GM21528 (cell line): ENCODE measurements around the gene COTL1.

Experiments used
- ATAC-seq: cut with Tn5 transposase; IDR thresholded peaks from one replicate; pipeline ENCODE4 v1.9.1; 2021; ENCODE audit warnings: mild to moderate bottlenecking, moderate library complexity; ENCODE audit not compliant: unreplicated experiment, low FRiP score

The COTL1 gene

GRCh38 chr16:84617791-84618580 lies at the start of gene COTL1:
Gene COTL1 (minus strand): TSS chr16:84618078. CDS start chr16:84617914, 164 bp downstream.
- peak; percentile 73 for ATAC-seq

DNA sequence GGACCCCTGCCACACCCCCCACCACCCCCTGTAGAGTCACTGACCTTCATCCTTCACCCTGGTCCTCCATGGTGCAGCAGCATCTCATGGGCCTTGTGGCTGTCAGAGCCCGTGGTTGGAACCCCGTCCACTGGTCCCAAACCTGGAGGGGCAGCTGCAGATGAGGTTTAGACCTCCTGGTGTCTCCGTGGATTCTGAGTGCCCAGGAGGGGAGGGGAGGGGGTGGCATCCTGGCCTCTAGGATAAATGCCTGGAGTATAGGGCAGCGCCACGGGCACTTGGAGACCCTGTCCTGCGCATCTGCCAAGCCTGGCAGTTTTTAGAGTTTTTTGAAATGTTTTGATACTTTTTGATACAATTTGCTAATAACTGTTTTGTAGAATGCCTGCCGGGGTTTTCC lies 48.0 kb upstream of the COTL1 start:
- no peak for ATAC-seq

GRCh38 chr16:84665359-84665758 lies 47.5 kb upstream of the COTL1 start:
- ATAC-seq = no peak

- peak; percentile 81 for ATAC-seq
These were observed 45.7 kb upstream of the COTL1 start for GRCh38 chr16:84663433-84664101.

DNA sequence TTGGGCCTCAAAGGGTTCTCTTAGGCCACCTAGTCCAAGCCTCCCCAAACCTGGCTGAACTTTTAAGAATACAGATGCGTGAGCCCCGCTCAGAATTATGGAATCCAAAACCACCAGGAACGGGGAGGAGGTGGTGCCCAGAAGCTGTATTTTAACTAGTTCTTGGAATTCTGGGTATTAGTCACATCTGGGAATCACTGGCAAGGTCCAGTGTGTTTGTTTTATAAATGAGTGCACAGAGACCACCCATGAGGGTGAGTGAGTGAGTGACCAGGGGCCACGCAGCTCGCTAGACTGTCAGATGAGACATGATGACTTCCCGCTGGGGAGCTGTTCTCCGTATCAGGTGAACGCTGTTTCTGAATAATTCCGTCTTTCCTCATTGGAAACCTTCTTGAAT lies 44.6 kb upstream of the COTL1 start:
- no peak for ATAC-seq

DNA sequence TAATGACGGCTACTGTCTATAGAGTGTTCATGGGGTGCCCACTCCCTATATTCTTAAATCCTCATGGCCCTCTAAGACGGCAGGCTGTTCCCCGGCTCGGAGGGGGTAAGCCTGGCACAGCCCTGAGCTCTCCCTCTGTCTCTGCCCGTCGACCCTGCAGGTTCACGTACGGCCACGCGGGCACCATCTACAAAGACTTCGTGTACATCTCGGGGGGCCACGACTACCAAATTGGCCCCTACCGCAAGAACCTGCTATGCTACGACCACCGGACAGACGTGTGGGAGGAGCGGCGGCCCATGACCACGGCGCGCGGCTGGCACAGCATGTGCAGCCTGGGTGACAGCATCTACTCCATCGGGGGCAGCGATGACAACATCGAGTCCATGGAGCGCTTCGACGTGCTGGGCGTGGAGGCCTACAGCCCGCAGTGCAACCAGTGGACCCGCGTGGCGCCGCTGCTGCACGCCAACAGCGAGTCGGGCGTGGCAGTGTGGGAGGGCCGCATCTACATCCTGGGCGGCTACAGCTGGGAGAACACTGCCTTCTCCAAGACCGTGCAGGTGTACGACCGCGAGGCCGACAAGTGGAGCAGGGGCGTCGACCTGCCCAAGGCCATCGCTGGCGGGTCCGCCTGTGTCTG lies 43.7 kb upstream of the COTL1 start:
- no peak for ATAC-seq

- ATAC-seq = no peak
These were observed 43.1 kb upstream of the COTL1 start for GRCh38 chr16:84660973-84661372.

- no peak for ATAC-seq
These were observed 41.9 kb upstream of the COTL1 start for GRCh38 chr16:84659656-84660300.

GRCh38 chr16:84658690-84659089 lies 40.8 kb upstream of the COTL1 start:
- no peak for ATAC-seq

DNA sequence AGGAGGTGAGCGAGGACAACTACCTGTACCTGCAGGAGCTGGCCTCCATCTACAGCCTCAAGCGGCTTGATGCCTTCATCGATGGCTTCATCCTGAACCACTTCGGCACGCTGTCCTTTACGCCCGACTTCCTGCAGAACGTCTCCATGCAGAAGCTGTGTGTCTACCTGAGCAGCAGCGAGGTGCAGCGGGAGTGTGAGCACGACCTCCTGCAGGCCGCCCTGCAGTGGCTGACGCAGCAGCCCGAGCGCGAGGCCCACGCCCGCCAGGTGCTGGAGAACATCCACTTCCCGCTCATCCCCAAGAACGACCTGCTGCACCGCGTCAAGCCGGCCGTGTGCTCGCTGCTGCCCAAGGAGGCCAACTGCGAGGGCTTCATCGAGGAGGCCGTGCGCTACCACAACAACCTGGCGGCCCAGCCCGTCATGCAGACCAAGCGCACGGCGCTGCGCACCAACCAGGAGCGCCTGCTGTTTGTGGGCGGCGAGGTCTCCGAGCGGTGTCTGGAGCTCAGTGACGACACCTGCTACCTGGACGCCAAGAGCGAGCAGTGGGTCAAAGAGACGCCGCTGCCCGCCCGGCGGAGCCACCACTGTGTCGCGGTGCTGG lies 39.5 kb upstream of the COTL1 start:
- no peak for ATAC-seq

- ATAC-seq = no peak
These were observed 38.8 kb upstream of the COTL1 start for GRCh38 chr16:84656649-84657048.

DNA sequence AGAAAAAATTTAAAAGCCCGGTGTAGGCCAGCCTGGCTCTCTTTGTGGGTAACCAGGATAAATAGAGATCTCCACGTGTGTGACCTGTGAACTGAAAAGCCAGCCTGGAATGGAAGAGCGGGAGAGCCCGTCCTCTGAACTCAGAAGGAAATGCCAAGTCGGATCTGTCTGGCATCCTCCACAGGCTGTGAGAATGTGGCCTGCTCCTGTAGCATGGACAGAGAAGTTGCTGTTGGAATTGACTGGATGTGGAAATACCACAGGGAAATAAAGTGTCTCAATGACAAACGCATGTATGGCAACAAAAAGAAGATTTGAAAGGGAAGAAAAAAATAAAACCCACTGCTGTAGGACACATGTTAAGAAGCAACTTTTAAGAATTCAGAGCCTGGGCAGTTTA lies 37.1 kb upstream of the COTL1 start:
- ATAC-seq = no peak

GRCh38 chr16:84654238-84654637 lies 36.4 kb upstream of the COTL1 start:
- no peak for ATAC-seq

GRCh38 chr16:84652566-84652965 lies 34.7 kb upstream of the COTL1 start:
- no peak for ATAC-seq

DNA sequence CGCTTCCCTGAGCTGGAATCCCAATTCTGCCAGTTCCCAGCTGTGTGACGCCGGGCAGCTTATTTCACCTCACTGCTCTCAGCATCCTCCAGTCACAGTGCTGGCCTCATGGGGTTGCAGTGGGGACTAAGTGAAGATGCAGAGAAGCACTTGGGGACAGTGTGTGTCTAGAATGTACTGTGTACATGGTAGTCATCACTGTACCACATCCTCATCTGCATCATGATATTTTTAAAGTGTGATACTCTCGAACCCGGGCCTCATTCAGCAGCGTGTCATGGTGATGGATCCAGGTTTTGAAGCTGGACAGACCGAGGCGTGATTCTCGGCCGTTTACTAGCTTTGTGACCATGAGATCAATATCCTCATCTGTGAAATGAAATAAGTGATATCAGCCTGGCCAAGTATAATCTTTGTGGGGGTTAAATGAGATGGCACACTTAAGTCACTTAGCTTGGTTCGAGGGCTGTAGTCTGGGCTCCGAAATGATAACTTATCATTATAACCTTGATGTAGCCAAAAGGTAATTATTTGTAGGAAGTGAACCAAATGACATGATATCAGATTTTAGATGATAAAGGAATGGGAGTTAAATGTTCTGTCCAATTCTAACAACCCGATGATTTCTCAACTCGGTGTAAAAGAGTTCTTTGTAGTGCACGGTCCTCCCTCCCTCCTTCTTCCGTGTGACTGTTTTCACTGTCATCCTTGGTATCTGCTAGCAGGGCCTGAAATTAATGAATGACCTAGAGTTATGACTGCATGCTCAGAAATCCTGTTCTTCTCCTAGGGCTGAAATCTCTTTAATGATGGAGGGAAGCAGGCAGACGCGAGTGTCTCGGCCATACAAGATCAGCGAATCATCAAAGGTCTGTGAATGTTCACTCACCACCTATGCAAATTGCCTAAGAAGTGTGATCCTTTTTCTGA lies 32.4 kb upstream of the COTL1 start:
- no peak for ATAC-seq

DNA sequence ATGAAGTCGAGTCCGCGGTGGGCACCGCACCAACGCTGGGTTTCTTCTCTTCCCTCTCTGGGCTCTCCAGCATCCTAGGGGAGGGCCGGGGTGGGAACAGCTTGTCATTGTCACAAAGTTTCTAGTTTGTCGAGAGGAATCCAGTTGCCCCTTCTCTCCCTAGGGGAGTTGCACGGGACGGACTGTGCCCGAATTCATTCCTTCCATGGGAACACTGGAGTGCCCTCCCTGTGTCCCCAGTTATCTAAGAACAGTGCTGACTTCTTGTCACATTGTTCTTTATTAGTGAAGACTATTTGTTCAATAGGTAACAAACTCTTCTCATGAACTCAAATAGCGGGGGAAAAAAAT lies 31.6 kb upstream of the COTL1 start:
- no peak for ATAC-seq

- ATAC-seq = peak; percentile 70
These were observed 31.0 kb upstream of the COTL1 start for GRCh38 chr16:84648595-84649510.

DNA sequence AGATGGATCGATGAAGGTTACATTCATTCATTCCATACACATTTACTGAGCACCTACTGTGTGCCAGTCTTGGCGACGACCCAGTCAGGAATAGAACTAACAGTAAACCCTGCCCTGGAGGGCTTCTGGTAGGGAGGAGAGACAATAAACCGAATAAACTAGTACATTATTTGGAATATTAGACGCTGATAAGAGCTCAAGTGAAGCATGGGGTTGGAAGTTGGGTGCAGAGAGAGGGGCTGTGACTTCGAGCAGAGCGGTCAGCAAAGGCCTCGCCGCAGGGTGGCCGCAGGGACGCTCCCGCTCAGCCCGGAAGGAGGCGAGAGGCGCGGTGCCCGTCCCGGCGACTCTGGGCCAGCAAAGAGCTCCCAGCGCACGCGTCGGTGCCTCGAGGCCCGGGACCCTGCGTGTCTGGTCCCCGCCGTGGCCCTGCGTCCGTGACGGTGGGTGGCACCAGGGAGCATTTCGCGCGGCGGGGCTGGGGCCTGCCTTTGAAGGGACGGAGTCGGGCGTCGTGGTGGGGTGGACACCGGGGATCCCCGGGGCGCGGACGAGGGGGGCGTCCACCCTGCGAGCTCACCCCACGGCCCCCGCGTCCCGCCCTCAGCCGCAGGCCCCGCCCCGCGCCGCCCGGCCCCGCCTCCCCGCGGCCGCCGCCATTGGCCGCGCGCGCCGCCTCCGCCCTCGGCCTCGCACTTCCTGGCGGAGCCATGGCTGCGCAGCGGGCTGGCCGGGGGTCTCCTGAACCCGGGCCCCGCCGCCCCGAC lies 30.1 kb upstream of the COTL1 start, which contains the start of gene KLHL36:
Gene KLHL36 (plus strand): TSS at position 684 of the 767 bp plus-strand sequence. CDS start 2,357 bp downstream, outside the sequence.
- ATAC-seq = peak; percentile 84
